22Rv1 (cell line): ENCODE measurements around the gene TMEM232.

Experiments used
- ZFX ChIP-seq: fragments of 450-650 bp; IDR thresholded peaks from 2 replicates; pipeline ENCODE4 v1.6.1; 2017; ENCODE audit warnings: antibody characterized with exemption, borderline replicate concordance
- TF ChIP-seq, protein P1 (sequence below): fragments of 450-650 bp; IDR thresholded peaks from 2 replicates; pipeline ENCODE4 v1.5.1; 2017; ENCODE audit warnings: mild to moderate bottlenecking

DNA sequence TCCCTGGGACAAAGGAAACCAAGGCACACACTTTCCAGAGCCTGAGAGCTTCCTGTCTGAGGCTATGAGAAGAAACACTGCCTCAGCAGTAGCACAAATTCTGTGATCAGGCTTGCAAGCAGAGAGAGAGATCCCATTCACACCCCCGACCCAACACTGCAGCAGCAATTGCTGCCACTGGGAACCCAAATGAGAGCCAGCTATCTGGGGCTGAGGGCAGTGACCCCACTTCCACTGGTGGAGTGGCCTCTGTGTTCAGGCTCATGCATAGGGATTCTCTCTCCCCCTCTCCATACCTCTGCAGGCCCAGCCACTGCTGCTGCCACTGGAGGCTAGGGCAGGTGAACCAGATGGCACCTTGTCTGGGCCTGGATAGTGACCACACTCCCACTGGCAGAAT, 95.2 kb downstream of the TMEM232 start:
- TF ChIP-seq, protein P1, sequence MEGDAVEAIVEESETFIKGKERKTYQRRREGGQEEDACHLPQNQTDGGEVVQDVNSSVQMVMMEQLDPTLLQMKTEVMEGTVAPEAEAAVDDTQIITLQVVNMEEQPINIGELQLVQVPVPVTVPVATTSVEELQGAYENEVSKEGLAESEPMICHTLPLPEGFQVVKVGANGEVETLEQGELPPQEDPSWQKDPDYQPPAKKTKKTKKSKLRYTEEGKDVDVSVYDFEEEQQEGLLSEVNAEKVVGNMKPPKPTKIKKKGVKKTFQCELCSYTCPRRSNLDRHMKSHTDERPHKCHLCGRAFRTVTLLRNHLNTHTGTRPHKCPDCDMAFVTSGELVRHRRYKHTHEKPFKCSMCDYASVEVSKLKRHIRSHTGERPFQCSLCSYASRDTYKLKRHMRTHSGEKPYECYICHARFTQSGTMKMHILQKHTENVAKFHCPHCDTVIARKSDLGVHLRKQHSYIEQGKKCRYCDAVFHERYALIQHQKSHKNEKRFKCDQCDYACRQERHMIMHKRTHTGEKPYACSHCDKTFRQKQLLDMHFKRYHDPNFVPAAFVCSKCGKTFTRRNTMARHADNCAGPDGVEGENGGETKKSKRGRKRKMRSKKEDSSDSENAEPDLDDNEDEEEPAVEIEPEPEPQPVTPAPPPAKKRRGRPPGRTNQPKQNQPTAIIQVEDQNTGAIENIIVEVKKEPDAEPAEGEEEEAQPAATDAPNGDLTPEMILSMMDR, result no peak
- no peak for TF ChIP-seq ZFX
